Measurements from ENCODE around the gene NTN1.
"Not testable (repeated sequence)": the region's sequence is repeated elsewhere in the genome, so short reads cannot be mapped to it uniquely, and the experiment has no call there.

NTN1 gene

DNA sequence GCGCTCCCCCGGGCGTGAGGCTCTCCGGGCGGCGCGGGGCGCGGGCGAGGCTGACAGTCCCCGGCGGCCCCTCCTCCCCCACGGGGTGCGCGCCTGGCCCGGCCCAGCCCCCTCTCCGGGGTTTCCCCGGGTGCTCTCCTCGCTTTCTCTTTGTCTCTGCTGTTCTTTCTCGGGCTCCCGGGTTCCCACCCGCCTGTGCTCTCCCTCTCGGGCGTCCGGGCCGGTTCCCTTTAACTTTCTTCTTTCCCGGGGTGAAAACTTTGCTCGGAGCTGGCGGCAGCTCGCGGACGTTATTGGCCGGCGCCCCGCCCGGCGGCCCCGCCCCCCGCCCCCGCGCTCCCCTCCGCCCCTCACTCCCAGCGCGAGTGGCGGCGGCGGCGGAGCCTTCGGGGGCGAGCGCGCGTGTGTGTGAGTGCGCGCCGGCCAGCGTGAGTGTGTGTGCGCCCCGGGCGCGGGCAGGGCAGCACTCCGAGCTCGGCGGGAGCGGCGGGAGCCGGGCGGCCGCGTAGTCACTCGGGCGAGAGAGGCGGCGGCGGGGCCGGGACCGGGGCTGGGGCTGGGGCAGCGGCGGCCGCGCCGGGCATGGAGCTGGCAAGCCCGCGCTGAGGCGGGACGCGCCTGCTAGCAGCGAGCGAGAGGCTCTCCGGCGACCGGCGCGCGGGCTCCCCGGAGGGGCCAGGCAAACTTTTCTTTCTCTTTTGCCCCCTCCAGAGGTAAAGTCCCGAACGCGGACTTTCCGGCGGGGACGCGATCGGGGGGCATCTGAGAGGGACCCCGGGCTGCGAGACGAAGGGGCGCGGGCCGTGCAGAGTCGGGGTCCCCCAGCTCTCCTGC lies at the start of gene NTN1:
Gene NTN1, plus strand, starts transcription at position 353 of the 834 bp plus-strand sequence. CDS start 864 bp downstream, outside the sequence.
- peaks cover 8% of the 10 kb centered on the region for H3K27me3 ChIP-seq (ENCODE audit: low read depth)
- in situ Hi-C loops (cut with MboI; ENCODE audit: low sequenced_read_pairs): loop anchor here (25.0 kb wide), 1 partner anchor 516 kb away; no protein-coding TSS in a partner anchor
- peak; percentile 28 to 60 for DNase-seq (ENCODE audit: low spot score in 2 of 2)

DNA sequence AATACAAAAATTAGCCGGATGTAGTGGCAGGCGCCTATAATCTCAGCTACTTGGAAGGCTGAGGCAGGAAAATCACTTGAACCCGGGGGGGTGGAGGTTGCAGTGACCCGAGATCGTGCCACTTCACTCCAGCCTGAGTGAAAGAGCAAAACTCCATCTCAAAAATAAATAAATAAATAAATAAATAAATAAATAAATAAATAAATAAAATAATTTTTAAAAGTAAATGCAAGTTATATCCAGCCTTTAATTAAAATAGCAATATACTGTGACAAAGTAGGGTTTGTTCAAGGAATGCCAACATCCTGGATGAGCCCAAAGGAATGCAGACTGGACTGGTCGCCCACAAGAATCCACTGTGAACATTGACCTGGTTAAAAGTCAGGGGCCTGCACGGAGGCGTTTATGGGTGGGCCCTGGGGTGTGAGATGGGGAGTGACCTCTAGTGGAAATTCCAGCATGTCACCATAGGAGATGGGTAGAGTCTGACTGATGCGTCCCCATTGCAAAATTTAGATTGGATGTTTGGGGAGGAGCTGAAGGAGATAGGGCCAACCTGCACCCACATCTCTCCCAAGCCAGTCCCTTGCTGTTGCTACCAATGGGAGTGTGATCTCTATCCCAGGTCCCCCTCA lies 46.1 kb upstream of the NTN1 start:
- Histone ChIP-seq H3K4me1 (no peaks in the 10 kb centered on the region), H3K9me3 (no peaks in the 10 kb centered on the region), H3K27me3 (ENCODE audit: low read depth) (no peaks in the 10 kb centered on the region), H3K36me3 (replicated peaks) (no peaks in the 10 kb centered on the region), H3K4me3 (no peak overlapping the region)
- in situ Hi-C loops (cut with MboI; ENCODE audit: low sequenced_read_pairs): no loop called here
- DNase-seq (ENCODE audit: low spot score in 2 of 2): no peak

More for the DNA sequence above, at the start of gene NTN1:
- peak within 1 kb of the TSS; percentile 47 for H3K4me3 ChIP-seq
- H3K9me3 ChIP-seq: no peaks in the 10 kb centered on the region
- H3K36me3 ChIP-seq (replicated peaks): no peaks in the 10 kb centered on the region
- no peaks in the 10 kb centered on the region; the same call in 1 of the 2 replicates for H3K4me1 ChIP-seq

GRCh38 chr17:8976638-8977037 lies 44.7 kb upstream of the NTN1 start:
- in situ Hi-C loops (cut with MboI; ENCODE audit: low sequenced_read_pairs): no loop called here

GRCh38 chr17:8979715-8980114 lies 41.6 kb upstream of the NTN1 start:
- Histone ChIP-seq H3K4me1 (no peaks in the 10 kb centered on the region), H3K27me3 (ENCODE audit: low read depth) (peaks cover 2% of the 10 kb centered on the region; the same call in 1 of the 2 replicates), H3K4me3 (no peak overlapping the region), H3K9me3 (no peaks in the 10 kb centered on the region), H3K36me3 (replicated peaks) (no peaks in the 10 kb centered on the region)
- in situ Hi-C loops (cut with MboI; ENCODE audit: low sequenced_read_pairs): no loop called here
- no peak for DNase-seq (ENCODE audit: low spot score in 2 of 2)

More at GRCh38 chr17:8976638-8977037, 44.7 kb upstream of the NTN1 start:
- no peak for DNase-seq (ENCODE audit: low spot score in 2 of 2)
- Histone ChIP-seq H3K36me3 (replicated peaks) (no peaks in the 10 kb centered on the region), H3K9me3 (no peaks in the 10 kb centered on the region), H3K27me3 (ENCODE audit: low read depth) (no peaks in the 10 kb centered on the region), H3K4me3 (no peak overlapping the region), H3K4me1 (no peaks in the 10 kb centered on the region)

DNA sequence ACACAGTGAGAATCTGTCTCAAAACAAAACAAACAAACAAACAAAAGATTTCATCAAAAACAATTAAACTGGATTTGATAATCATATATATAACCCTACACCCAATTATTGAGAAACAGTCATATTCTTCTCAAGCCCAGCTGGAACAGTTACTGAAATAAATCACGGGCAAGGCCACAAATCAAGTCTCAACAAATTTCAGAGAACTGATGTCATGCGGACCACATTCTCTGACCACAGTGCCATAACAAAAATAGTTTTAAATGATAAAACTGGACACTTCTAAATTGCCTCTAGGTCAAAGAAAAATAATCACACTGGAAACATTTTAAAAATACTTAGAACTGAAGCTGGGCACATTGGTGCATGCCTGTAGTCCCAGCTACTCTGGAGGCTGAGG lies 39.9 kb upstream of the NTN1 start:
- Histone ChIP-seq H3K27me3 (ENCODE audit: low read depth) (peaks cover 2% of the 10 kb centered on the region; the same call in 1 of the 2 replicates), H3K4me3 (no peak overlapping the region), H3K4me1 (no peaks in the 10 kb centered on the region), H3K9me3 (no peaks in the 10 kb centered on the region; the same call in 1 of the 2 replicates), H3K36me3 (replicated peaks) (no peaks in the 10 kb centered on the region)
- DNase-seq (ENCODE audit: low spot score in 2 of 2): no peak
- in situ Hi-C loops (cut with MboI; ENCODE audit: low sequenced_read_pairs): no loop called here

GRCh38 chr17:8984225-8984624 lies 37.1 kb upstream of the NTN1 start:
- H3K4me3 ChIP-seq; H3K9me3 ChIP-seq; H3K36me3 ChIP-seq (replicated peaks); H3K27me3 ChIP-seq (ENCODE audit: low read depth); in situ Hi-C loops (cut with MboI; ENCODE audit: low sequenced_read_pairs); DNase-seq (ENCODE audit: low spot score in 2 of 2); H3K4me1 ChIP-seq: not testable (repeated sequence)

DNA sequence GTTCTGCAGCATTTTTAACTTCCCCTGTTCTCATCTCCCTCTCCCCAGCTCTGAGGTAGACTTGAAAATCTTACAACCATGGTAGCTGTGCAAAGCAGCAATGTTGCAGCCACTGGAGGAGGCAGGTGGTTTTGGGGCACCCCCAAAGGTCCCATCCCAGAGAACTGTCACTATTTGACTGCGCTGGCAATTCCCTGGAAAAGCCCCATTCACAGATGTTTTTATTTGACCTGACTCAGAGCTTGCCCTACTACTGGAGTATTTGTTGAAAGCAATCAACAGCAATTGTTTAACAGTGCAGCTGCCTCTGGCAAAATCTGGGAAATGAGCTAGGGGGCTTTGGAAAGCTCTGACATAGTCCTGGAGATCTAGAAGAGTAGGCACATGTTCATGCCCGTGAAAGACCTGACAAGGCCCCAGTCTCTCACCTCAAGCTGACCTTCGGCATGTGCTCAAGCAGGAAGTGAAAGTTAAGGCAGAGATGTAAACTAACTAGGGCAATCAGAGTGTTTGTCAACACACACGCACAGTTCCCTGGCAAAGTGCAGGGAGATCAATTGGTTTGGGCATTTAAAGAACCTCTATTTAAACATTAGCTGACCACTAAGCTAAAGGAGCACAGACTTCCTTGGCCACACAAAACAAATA lies 36.1 kb upstream of the NTN1 start:
- H3K9me3 ChIP-seq: no peaks in the 10 kb centered on the region; the same call in 1 of the 2 replicates
- no peaks in the 10 kb centered on the region for H3K36me3 ChIP-seq (replicated peaks)
- H3K4me1 ChIP-seq: no peaks in the 10 kb centered on the region
- no peak overlapping the region for H3K4me3 ChIP-seq
- no peak for DNase-seq (ENCODE audit: low spot score in 2 of 2)
- peaks cover 2% of the 10 kb centered on the region; the same call in 1 of the 2 replicates for H3K27me3 ChIP-seq (ENCODE audit: low read depth)
- in situ Hi-C loops (cut with MboI; ENCODE audit: low sequenced_read_pairs): no loop called here

DNA sequence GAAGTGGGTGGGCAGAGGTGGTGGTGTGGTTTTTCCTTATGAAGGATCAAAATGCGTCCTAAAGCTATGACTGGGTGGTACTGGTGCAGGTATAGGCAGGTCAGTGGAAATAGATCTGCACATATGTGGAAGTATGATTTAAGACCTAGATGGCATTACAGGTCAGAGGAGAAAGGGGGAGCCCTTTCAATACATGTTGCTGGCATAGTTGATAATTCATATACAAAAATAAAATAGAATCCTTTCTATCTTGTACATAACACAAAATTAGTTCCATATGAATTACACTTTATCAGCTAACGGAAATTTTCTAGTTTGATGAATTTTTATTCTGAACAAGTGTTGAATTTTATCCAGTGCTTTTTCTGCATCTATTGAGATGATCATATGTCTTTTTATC lies 35.0 kb upstream of the NTN1 start:
- Histone ChIP-seq H3K36me3 (replicated peaks) (no peaks in the 10 kb centered on the region), H3K4me3 (no peak overlapping the region), H3K4me1 (no peaks in the 10 kb centered on the region), H3K27me3 (ENCODE audit: low read depth) (peaks cover 2% of the 10 kb centered on the region; the same call in 1 of the 2 replicates), H3K9me3 (no peaks in the 10 kb centered on the region; the same call in 1 of the 2 replicates)
- in situ Hi-C loops (cut with MboI; ENCODE audit: low sequenced_read_pairs): no loop called here
- no peak for DNase-seq (ENCODE audit: low spot score in 2 of 2)

DNA sequence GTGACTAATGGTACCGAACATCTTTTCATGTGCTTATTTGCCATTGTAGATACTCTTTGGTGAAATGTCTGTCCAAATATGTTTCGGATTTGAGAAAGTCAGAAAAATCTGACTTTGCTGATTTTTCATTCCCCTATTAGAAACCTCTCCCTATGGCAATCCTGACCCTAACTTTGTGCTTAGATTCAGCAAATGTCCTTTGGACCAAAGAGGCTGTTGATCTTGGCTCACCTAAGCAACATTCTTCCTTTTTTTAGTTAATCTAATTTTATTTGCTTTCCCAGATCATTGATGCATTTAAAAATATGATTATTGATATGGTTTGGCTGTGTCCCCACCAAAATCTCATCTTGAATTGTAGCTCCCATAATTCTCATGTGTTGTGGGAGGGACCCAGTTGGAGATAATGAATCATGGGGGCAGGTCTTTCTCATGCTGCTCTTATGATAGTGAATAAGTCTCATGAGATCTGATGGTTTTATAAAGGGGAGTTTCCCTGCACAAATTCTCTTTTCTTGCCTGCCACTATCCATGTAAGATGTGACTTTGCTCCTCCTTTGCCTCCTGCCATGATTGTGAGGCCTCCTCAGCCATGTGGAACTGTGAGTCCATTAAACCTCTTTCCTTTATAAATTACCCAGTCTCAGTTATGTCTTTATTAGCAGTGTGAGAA lies 32.9 kb upstream of the NTN1 start:
- in situ Hi-C loops (cut with MboI; ENCODE audit: low sequenced_read_pairs); H3K9me3 ChIP-seq; H3K27me3 ChIP-seq (ENCODE audit: low read depth); DNase-seq (ENCODE audit: low spot score in 2 of 2); H3K4me3 ChIP-seq; H3K36me3 ChIP-seq (replicated peaks); H3K4me1 ChIP-seq: not testable (repeated sequence)

DNA sequence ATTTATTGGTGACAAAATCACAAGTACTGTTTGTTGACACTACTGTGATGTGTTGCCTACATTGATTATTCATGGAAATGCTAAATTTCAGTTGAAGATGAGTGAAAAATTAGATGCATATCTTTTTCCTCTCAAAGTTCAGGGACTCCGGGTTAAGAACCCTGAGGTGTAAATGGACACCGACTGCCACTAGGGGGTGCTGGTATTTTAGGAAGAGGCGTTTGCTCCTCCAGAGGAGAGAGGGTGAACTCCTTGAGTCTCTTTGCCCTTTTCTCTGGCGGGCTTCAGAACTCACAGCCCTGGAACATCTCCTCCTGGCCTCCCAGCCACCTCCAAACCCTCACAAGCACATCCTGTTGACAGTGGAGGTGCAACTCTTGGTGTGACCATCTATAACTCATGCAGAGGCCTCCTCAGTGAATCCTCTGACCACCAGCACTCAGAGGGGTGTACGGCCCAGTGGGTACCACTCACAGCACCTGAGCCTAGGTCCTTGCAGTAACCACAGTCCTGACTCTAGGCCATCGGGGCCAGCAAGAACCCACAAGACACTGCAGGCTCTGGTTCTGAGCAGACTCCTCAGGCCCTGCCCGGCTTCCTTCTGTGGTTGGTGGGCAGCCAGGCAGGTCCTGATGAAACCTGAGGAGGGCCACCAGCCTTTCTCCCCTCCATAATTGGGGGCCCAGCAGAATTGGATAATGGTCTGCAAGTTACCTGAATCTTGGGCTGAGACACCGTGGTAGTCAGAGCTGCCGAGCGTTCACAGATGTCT lies 29.6 kb upstream of the NTN1 start:
- in situ Hi-C loops (cut with MboI; ENCODE audit: low sequenced_read_pairs): no loop called here
- peak; percentile 49 to 81 for DNase-seq (ENCODE audit: low spot score in 2 of 2)

DNA sequence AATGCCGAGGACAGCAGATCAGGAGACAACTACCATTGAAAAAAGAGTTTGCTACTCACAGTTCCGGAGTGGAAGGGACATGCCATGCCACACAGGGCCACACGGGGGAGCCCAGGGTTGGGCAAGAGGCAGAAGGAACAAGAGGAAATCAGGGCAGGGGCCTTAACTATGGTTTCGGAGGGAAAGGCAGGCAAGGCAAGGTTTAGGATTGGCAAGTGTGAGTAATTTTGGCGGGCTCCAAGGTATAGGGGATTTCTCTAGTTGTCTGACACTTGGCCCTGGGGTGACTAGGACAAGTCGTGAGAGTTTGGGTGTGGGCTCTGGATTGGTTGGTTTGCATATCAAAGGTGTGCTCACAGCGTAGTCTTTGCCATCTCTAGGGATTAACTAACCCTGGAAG lies 27.0 kb upstream of the NTN1 start:
- DNase-seq (ENCODE audit: low spot score in 2 of 2): peak; percentile 56 to 84
- H3K4me1 ChIP-seq: no peaks in the 10 kb centered on the region
- no peaks in the 10 kb centered on the region for H3K27me3 ChIP-seq (ENCODE audit: low read depth)
- no peak overlapping the region for H3K4me3 ChIP-seq
- in situ Hi-C loops (cut with MboI; ENCODE audit: low sequenced_read_pairs): no loop called here
- peaks cover 3% of the 10 kb centered on the region; the same call in 1 of the 2 replicates for H3K9me3 ChIP-seq
- no peaks in the 10 kb centered on the region for H3K36me3 ChIP-seq (replicated peaks)

More for the DNA sequence above, 29.6 kb upstream of the NTN1 start:
- H3K9me3 ChIP-seq: peaks cover 3% of the 10 kb centered on the region; the same call in 1 of the 2 replicates
- H3K27me3 ChIP-seq (ENCODE audit: low read depth): no peaks in the 10 kb centered on the region
- no peak overlapping the region for H3K4me3 ChIP-seq
- no peaks in the 10 kb centered on the region for H3K4me1 ChIP-seq
- no peaks in the 10 kb centered on the region for H3K36me3 ChIP-seq (replicated peaks)

GRCh38 chr17:8995711-8996110 lies 25.6 kb upstream of the NTN1 start:
- Histone ChIP-seq H3K27me3 (ENCODE audit: low read depth) (peaks cover 4% of the 10 kb centered on the region), H3K4me3 (no peak overlapping the region), H3K9me3 (peaks cover 3% of the 10 kb centered on the region; the same call in 1 of the 2 replicates), H3K4me1 (no peaks in the 10 kb centered on the region), H3K36me3 (replicated peaks) (no peaks in the 10 kb centered on the region)
- DNase-seq (ENCODE audit: low spot score in 2 of 2): no peak
- in situ Hi-C loops (cut with MboI; ENCODE audit: low sequenced_read_pairs): no loop called here

All from HAP-1 (cell line).